Naive thymus-derived CD4-positive, alpha-beta T cell (primary cell): ENCODE measurements around the gene ATOH7. TPM values are rescaled to one million over a fixed set of nuclear protein-coding genes. Genes with fewer than 3 reads are reported as not detected.
"Not testable (repeated sequence)": the region's sequence is repeated elsewhere in the genome, so short reads cannot be mapped to it uniquely, and the experiment has no call there.

ENCODE experiments used
- ATAC-seq: fragments of 150-1000 bp; cut with Tn5 transposase; 2 replicates; pipeline ENCODE4 v1.10.0; 2021; ENCODE audit warnings: mild to moderate bottlenecking, moderate library complexity
- CTCF ChIA-PET: fragments of 350-600 bp; sonication (Branson Sonifier 250); formaldehyde crosslinking; loops from one replicate; lab custom pipeline; 2021; ENCODE audit warnings: antibody characterized with exemption; lab: Charles Lee
- POLR2A ChIA-PET: fragments of 350-600 bp; sonication (Branson Sonifier 250); formaldehyde crosslinking; loops from one replicate; lab custom pipeline; 2021; ENCODE audit warnings: antibody characterized with exemption, inconsistent platforms; lab: Charles Lee
- DNase-seq, 9 donors: peaks; one replicate each; pipeline versions ENCODE4 v3.0.0 to v3.0.0-alpha.2; 2020 to 2022; ENCODE audit warnings: mixed read lengths in 1 of 9
- H3K27ac ChIP-seq: one replicate; pipeline ENCODE4 v1.7.0; 2013; ENCODE audit warnings: mild to moderate bottlenecking, low read depth, low read length, moderate library complexity
- H3K27me3 ChIP-seq, 2 donors: one replicate each; pipeline ENCODE4 v1.7.0; 2013; ENCODE audit warnings: low read length in 2 of 2, mild to moderate bottlenecking in 2 of 2, moderate library complexity in 2 of 2; ENCODE audit not compliant: control insufficient read depth in 2 of 2, insufficient read depth in 2 of 2
- H3K36me3 ChIP-seq, 3 experiments: 1 replicate in 2 of 3; 2 replicates in 1 of 3; pipeline ENCODE4 v1.7.0; 2013; ENCODE audit warnings: low read length in 3 of 3, mild to moderate bottlenecking in 3 of 3, moderate library complexity in 1 of 3; ENCODE audit not compliant: insufficient read depth in 3 of 3, control insufficient read depth in 2 of 3
- H3K4me1 ChIP-seq, 2 donors: one replicate each; pipeline ENCODE4 v1.7.0; 2013; ENCODE audit warnings: low read length in 2 of 2, mild to moderate bottlenecking in 2 of 2, moderate library complexity in 1 of 2; ENCODE audit not compliant: control insufficient read depth in 2 of 2, insufficient read depth in 2 of 2
- H3K4me3 ChIP-seq: 2 replicates; pipeline ENCODE4 v1.7.0; 2013; ENCODE audit warnings: mild to moderate bottlenecking, low read length
- H3K9me3 ChIP-seq, 3 experiments: 1 replicate in 2 of 3; 2 replicates in 1 of 3; pipeline ENCODE4 v1.7.0; 2013; ENCODE audit warnings: low read length in 3 of 3; ENCODE audit not compliant: control insufficient read depth in 2 of 3
- H3K27ac Mint-ChIP-seq, 9 donors: one replicate each; pipeline ENCODE4 v1.8.0; 2020 to 2022; ENCODE audit warnings: mixed read lengths in 9 of 9, mild to moderate bottlenecking in 8 of 9, moderate library complexity in 5 of 9, inconsistent platforms in 2 of 9
- H3K27me3 Mint-ChIP-seq, 5 donors: one replicate each; pipeline ENCODE4 v1.8.0; 2021 to 2022; ENCODE audit warnings: mixed read lengths in 5 of 5, mild to moderate bottlenecking in 1 of 5
- H3K36me3 Mint-ChIP-seq, 5 donors: one replicate each; pipeline ENCODE4 v1.8.0; 2020 to 2022; ENCODE audit warnings: mixed read lengths in 5 of 5, mild to moderate bottlenecking in 3 of 5, inconsistent platforms in 1 of 5
- H3K4me1 Mint-ChIP-seq, 7 donors: one replicate each; pipeline ENCODE4 v1.8.0; 2020 to 2022; ENCODE audit warnings: mixed read lengths in 7 of 7, mild to moderate bottlenecking in 3 of 7, inconsistent platforms in 1 of 7
- H3K4me3 Mint-ChIP-seq, 10 donors: one replicate each; pipeline ENCODE4 v1.8.0; 2020 to 2022; ENCODE audit warnings: mild to moderate bottlenecking in 10 of 10, mixed read lengths in 10 of 10, moderate library complexity in 6 of 10, inconsistent platforms in 2 of 10
- H3K9me3 Mint-ChIP-seq, 11 donors: one replicate each; pipeline ENCODE4 v1.8.0; 2020 to 2022; ENCODE audit warnings: mixed read lengths in 11 of 11, mild to moderate bottlenecking in 4 of 11, inconsistent platforms in 1 of 11, moderate library complexity in 1 of 11
- intact Hi-C, 2 donors: fragments of 100-400 bp; cut with micrococcal nuclease; formaldehyde crosslinking; loops; one replicate each; pipeline ENCODE4 v1.15.1; 2023
- polyA plus RNA-seq, 2 donors: library from polyadenylated mRNA; unstranded; fragments of 300-500 nt; fragmentation: Illumina TruSeq; gene quantifications; one replicate each; pipeline ENCODE4 v1.2.3, GENCODE V29; 2021
- total RNA-seq, 6 experiments: library from RNA in 5 of 6; stranded (reverse) in 5 of 6; gene quantifications; 1 replicate in 5 of 6; 2 replicates in 1 of 6; pipeline ENCODE4 v1.2.3 and lab custom pipeline; 2021 to 2026

Gene ATOH7
- total and polyA plus RNA-seq, 7 experiments from 2014 or later: not detected

GRCh38 chr10:68212721-68213352 is 19.1 kb downstream of the ATOH7 start:
- no peaks in the 10 kb centered on the region for H3K27me3 ChIP-seq
- ATAC-seq: no peak

GRCh38 chr10:68211669-68212068 is 20.2 kb downstream of the ATOH7 start:
- peaks cover 0 to 4% (median 0%) of the 10 kb centered on the region in 7 donors for H3K4me1 Mint-ChIP-seq
- Histone ChIP-seq H3K27me3 (no peaks in the 10 kb centered on the region), H3K36me3 (no peaks in the 10 kb centered on the region), H3K9me3 (no peaks in the 10 kb centered on the region), H3K27ac (no peak overlapping the region), H3K4me3 (no peak overlapping the region), H3K4me1 (no peaks in the 10 kb centered on the region)
- ATAC-seq (no peak), DNase-seq (no peak)
- ChIA-PET POLR2A (no interaction called here), CTCF (interaction anchor here (0.6 kb wide), 1 partner anchor 137 kb away, joined by 3 read pairs; no protein-coding TSS in a partner anchor)
- no peaks in the 10 kb centered on the region for H3K9me3 Mint-ChIP-seq
- H3K27ac Mint-ChIP-seq: no peak overlapping the region
- intact Hi-C loops: loop anchor here (1.0 to 10.0 kb wide), 8 partner anchors 91 to 685 kb away; partner anchors contain the start of genes CCAR1 (in 1 of the 2), HNRNPH3 (in 1 of the 2), PBLD (in 1 of the 2) and RUFY2 (in 1 of the 2)
- no peak overlapping the region for H3K4me3 Mint-ChIP-seq
- H3K27me3 Mint-ChIP-seq: peaks cover 0 to 27% (median 0%) of the 10 kb centered on the region in 5 donors
- no peaks in the 10 kb centered on the region for H3K36me3 Mint-ChIP-seq

More at GRCh38 chr10:68212721-68213352, 19.1 kb downstream of the ATOH7 start:
- peak in 5 of 9 donors; percentile 21 to 43 (median 29) for DNase-seq
- Mint-ChIP-seq H3K36me3 (no peaks in the 10 kb centered on the region), H3K9me3 (no peaks in the 10 kb centered on the region), H3K27ac (peak overlapping the region in 1 of 9 donors; percentile 27), H3K4me1 (peaks cover 0 to 4% (median 0%) of the 10 kb centered on the region in 7 donors), H3K27me3 (peaks cover 0 to 26% (median 0%) of the 10 kb centered on the region in 5 donors), H3K4me3 (no peak overlapping the region)
- POLR2A ChIA-PET: interaction anchor here (1.1 kb wide), 2 partner anchors 120 to 135 kb away, joined by 3 to 6 read pairs; partner anchors contain the start of genes HNRNPH3 and PBLD
- H3K4me3 ChIP-seq: no peak overlapping the region
- intact Hi-C loops: loop anchor here (1.0 to 10.0 kb wide), 8 partner anchors 89 to 684 kb away; partner anchors contain the start of genes CCAR1 (in 1 of the 2), HNRNPH3 (in 1 of the 2), PBLD (in 1 of the 2) and RUFY2 (in 1 of the 2)
- H3K27ac ChIP-seq: no peak overlapping the region
- no peaks in the 10 kb centered on the region for H3K36me3 ChIP-seq
- H3K9me3 ChIP-seq: no peaks in the 10 kb centered on the region
- CTCF ChIA-PET: interaction anchor here (0.6 to 2.3 kb wide), 7 partner anchors 10 to 357 kb away, joined by 3 to 15 read pairs (median 4); no protein-coding TSS in a partner anchor
- no peaks in the 10 kb centered on the region for H3K4me1 ChIP-seq

DNA sequence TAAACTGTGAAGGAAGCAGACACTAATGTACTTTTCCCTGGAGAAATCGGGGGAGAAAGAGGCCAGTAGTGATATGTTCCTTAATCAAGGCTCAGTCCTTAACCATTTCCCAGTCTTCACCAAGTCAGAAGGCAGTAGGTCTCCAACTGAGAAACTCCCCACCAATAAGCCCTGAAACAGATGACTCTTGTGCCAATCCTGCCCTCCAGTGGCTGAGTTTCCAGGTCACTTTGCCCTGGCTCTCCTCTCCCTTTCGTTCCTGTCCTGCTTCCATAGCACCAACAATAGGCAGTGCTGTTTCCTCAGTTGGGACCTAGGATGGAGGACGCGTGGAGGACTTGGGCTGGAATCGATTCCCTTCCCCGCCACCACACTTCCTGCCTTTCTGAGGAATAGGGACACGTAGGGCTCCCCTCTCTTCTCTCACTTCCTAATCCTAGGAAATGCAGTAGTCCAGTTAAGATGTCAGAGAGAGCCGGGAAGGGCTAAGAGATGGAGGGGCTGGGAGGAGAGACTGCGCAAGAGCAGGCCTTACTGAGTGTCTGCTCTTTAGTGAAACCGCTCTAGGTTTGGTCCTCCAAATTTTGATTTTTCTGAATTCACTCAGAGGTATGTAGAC is 23.4 kb downstream of the ATOH7 start:
- POLR2A ChIA-PET: no interaction called here
- ATAC-seq (no peak), DNase-seq (no peak)
- Mint-ChIP-seq H3K4me1 (peaks cover 0 to 4% (median 0%) of the 10 kb centered on the region in 7 donors), H3K9me3 (no peaks in the 10 kb centered on the region), H3K27ac (peak overlapping the region in 1 of 9 donors; percentile 22), H3K27me3 (peaks cover 0 to 36% (median 10%) of the 10 kb centered on the region in 5 donors), H3K36me3 (no peaks in the 10 kb centered on the region), H3K4me3 (no peak overlapping the region)
- CTCF ChIA-PET: interaction anchor here (0.6 kb wide), 1 partner anchor 316 kb away, joined by 3 read pairs; no protein-coding TSS in a partner anchor
- Histone ChIP-seq H3K4me3 (no peak overlapping the region), H3K36me3 (no peaks in the 10 kb centered on the region), H3K4me1 (no peaks in the 10 kb centered on the region), H3K27ac (no peak overlapping the region), H3K27me3 (no peaks in the 10 kb centered on the region), H3K9me3 (no peaks in the 10 kb centered on the region)
- intact Hi-C loops: loop anchor here (1.0 kb wide), 1 partner anchor 420 kb away; no protein-coding TSS in a partner anchor

DNA sequence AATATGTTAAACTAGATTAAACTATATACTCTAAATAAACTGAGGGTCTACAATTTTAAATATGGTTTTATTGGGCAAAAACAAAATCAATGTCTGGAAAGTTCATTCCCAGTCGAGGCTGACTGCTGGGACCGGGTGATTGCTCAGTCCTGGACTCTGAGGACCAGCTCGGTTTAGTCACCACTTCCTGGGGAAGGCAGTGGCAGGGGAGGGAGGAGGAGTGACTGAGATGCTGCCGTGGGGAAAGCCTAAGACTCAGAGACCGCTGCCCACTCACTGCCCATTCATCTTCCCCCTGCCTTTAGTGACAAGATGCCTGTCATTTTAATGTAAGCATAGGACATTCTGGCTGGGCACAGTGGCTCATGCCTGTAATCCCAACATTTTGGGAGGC is 29.0 kb downstream of the ATOH7 start:
- ATAC-seq: peak; percentile 82
- no peaks in the 10 kb centered on the region for H3K9me3 ChIP-seq
- H3K27ac ChIP-seq: no peak overlapping the region
- no peaks in the 10 kb centered on the region for H3K4me1 ChIP-seq
- Mint-ChIP-seq H3K4me1 (peaks cover 0 to 5% (median 0%) of the 10 kb centered on the region in 7 donors), H3K27me3 (peaks cover 34 to 52% (median 40%) of the 10 kb centered on the region in 5 donors), H3K4me3 (no peak overlapping the region), H3K9me3 (no peaks in the 10 kb centered on the region), H3K36me3 (no peaks in the 10 kb centered on the region), H3K27ac (no peak overlapping the region)
- ChIA-PET CTCF (interaction anchor here (0.6 to 1.3 kb wide), 4 partner anchors 10 to 52 kb away, joined by 3 to 5 read pairs (median 4); no protein-coding TSS in a partner anchor), POLR2A (no interaction called here)
- no peaks in the 10 kb centered on the region for H3K36me3 ChIP-seq
- peaks cover 0 to 7% of the 10 kb centered on the region in 2 donors for H3K27me3 ChIP-seq
- intact Hi-C loops: no loop called here
- DNase-seq: peak in 1 of 9 donors; percentile 23
- no peak overlapping the region for H3K4me3 ChIP-seq

DNA sequence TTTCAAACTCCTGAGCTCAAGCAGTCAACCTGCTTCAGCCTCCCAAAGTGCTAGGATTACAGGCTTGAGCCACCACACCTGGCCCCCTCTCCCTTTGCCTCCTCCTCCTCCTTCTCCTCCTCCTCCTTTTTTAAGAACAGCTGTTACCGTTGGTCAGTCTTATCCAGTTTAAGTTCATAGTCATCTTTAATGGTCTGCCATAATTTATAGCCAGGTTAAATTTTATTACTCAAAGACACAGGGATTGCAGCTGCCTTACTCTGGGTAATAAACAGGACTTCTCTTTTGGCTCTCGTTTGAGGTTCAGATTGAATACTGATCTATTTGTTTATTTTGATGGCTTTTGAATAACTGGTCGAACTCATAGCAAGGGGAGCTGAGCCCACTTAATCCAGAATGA is 35.2 kb downstream of the ATOH7 start:
- intact Hi-C loops: no loop called here
- Mint-ChIP-seq H3K27me3 (peaks cover 31 to 55% (median 47%) of the 10 kb centered on the region in 5 donors), H3K27ac (no peak overlapping the region), H3K9me3 (peaks cover 0 to 5% (median 0%) of the 10 kb centered on the region in 11 donors), H3K4me1 (no peaks in the 10 kb centered on the region), H3K36me3 (peaks cover 0 to 4% (median 0%) of the 10 kb centered on the region in 5 donors), H3K4me3 (no peak overlapping the region)
- ChIA-PET POLR2A (interaction anchor here (0.5 kb wide), 1 partner anchor 468 kb away, joined by 3 read pairs; no protein-coding TSS in a partner anchor), CTCF (interaction anchor here (0.5 kb wide), 1 partner anchor 9 kb away, joined by 6 read pairs; no protein-coding TSS in a partner anchor)
- H3K27ac ChIP-seq: no peak overlapping the region
- no peak overlapping the region for H3K4me3 ChIP-seq
- H3K27me3 ChIP-seq: peaks cover 0 to 7% of the 10 kb centered on the region in 2 donors
- ATAC-seq: no peak
- H3K4me1 ChIP-seq: no peaks in the 10 kb centered on the region
- H3K9me3 ChIP-seq: no peaks in the 10 kb centered on the region
- DNase-seq: no peak
- H3K36me3 ChIP-seq: no peaks in the 10 kb centered on the region

DNA sequence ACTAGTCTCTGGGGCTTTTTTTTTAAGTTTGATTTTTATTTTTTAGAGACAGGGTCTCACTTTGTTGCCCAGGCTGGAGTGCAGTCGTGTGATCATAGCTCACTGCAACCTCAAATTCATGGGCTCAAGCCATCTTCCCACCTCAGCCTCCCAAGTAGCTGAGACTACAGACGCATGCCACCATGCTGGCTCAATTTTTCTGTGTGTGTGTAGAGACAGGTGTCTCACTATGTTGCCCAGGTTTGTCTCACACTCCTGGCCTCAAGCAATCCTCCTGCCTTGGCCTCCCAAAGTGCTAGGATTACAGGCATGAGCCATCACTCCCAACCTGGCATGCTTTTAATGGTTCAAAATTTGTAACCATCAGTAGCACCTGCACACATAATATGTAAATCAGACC is 36.1 kb downstream of the ATOH7 start:
- H3K4me1 Mint-ChIP-seq, H3K27ac Mint-ChIP-seq, H3K27ac ChIP-seq, H3K9me3 ChIP-seq, intact Hi-C loops, H3K4me1 ChIP-seq, H3K4me3 ChIP-seq, H3K4me3 Mint-ChIP-seq, H3K9me3 Mint-ChIP-seq, CTCF ChIA-PET, POLR2A ChIA-PET, DNase-seq, H3K36me3 Mint-ChIP-seq, ATAC-seq, H3K27me3 ChIP-seq, H3K36me3 ChIP-seq: not testable (repeated sequence)
- H3K27me3 Mint-ChIP-seq: peaks cover 22 to 51% (median 42%) of the 10 kb centered on the region in 5 donors
